Parathyroid adenoma (tissue), 2 donors: ENCODE data around the gene C1QL4.

Experiments used
- H2AFZ ChIP-seq: fragments of 300-600 bp; sonication (generic); one replicate; pipeline ENCODE4 v1.7.0; 2017; ENCODE audit warnings: antibody characterized with exemption, mild to moderate bottlenecking
- H3K27ac ChIP-seq: fragments of 300-600 bp; sonication (generic); one replicate; pipeline ENCODE4 v1.7.0; 2017
- H3K27me3 ChIP-seq: fragments of 300-600 bp; sonication (generic); one replicate; pipeline ENCODE4 v1.7.0; 2017; ENCODE audit warnings: low read length; ENCODE audit not compliant: control insufficient read depth, insufficient read depth
- H3K36me3 ChIP-seq: fragments of 300-600 bp; sonication (generic); one replicate; pipeline ENCODE4 v1.7.0; 2017; ENCODE audit warnings: low read length; ENCODE audit not compliant: control insufficient read depth, insufficient read depth
- H3K4me1 ChIP-seq: fragments of 300-600 bp; sonication (generic); one replicate; pipeline ENCODE4 v1.7.0; 2017; ENCODE audit warnings: control low read depth
- H3K4me2 ChIP-seq: fragments of 300-600 bp; sonication (generic); one replicate; pipeline ENCODE4 v1.7.0; 2017; ENCODE audit warnings: low read length
- H3K4me3 ChIP-seq: fragments of 300-600 bp; sonication (generic); one replicate; pipeline ENCODE4 v1.7.0; 2017; ENCODE audit warnings: low read depth, low read length
- H3K79me2 ChIP-seq: fragments of 300-600 bp; sonication (generic); one replicate; pipeline ENCODE4 v1.7.0; 2017; ENCODE audit warnings: control low read depth
- H3K9ac ChIP-seq: fragments of 300-600 bp; sonication (generic); one replicate; pipeline ENCODE4 v1.7.0; 2017; ENCODE audit warnings: mild to moderate bottlenecking
- H3K9me3 ChIP-seq: fragments of 300-600 bp; sonication (generic); one replicate; pipeline ENCODE4 v1.7.0; 2017; ENCODE audit warnings: low read length; ENCODE audit not compliant: control insufficient read depth
- TF ChIP-seq, protein P1 (sequence below): fragments of 300-600 bp; sonication (generic); IDR thresholded peaks from one replicate; pipeline ENCODE4 v1.7.0; 2017; ENCODE audit warnings: antibody characterized with exemption, mild to moderate bottlenecking
- donor health status: primary hyperparathyroidism.

The C1QL4 gene

DNA sequence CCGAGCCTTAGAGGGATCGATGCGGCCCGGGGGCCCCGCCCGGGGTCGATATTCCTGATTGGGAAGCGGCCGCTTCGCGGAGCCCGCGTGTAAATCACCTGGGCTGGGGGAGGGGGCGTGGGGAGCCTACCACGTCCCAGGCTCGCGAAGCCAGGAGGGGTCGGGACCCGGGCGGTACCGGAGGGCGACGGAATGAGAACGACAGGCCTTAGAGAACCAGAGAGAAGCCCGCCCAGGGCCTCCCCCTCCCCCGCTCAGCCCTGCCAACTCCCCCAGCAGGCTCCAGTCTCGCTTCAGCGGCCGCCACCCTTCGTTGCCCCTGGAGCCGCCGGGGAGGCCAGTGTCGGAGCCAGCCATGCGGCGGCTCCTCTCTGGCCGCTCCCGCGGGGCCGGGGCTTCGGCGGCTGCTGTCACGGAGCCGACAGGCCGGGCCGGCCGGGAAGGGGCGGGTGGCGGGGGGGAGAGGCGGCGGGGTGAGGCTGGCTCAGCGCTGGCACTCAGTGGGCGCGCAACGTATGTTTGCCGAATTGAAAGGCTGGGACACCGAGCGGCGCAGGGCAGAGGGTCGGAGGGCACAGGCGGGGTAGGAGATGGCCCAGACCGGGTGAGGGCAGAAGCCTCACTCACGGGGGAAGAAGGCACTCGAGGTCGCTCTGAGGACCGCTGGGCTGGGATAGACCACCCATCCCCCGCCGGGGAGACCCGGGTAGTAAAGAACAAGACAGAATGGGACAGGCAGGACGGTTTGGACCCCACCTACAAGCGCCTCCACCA, 8.2 kb upstream of the C1QL4 start:
- no peaks in the 10 kb centered on the region for H3K27me3 ChIP-seq
- no peak overlapping the region for H3K9ac ChIP-seq
- H3K36me3 ChIP-seq, result no peaks in the 10 kb centered on the region
- H3K27ac ChIP-seq, result no peak overlapping the region
- H3K9me3 ChIP-seq, result no peaks in the 10 kb centered on the region
- peak overlapping the region; percentile 73 for H3K4me2 ChIP-seq
- TF ChIP-seq, protein P1, sequence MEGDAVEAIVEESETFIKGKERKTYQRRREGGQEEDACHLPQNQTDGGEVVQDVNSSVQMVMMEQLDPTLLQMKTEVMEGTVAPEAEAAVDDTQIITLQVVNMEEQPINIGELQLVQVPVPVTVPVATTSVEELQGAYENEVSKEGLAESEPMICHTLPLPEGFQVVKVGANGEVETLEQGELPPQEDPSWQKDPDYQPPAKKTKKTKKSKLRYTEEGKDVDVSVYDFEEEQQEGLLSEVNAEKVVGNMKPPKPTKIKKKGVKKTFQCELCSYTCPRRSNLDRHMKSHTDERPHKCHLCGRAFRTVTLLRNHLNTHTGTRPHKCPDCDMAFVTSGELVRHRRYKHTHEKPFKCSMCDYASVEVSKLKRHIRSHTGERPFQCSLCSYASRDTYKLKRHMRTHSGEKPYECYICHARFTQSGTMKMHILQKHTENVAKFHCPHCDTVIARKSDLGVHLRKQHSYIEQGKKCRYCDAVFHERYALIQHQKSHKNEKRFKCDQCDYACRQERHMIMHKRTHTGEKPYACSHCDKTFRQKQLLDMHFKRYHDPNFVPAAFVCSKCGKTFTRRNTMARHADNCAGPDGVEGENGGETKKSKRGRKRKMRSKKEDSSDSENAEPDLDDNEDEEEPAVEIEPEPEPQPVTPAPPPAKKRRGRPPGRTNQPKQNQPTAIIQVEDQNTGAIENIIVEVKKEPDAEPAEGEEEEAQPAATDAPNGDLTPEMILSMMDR, result no peak
- H2AFZ ChIP-seq, result peak overlapping the region; percentile 85
- peaks cover 28% of the 10 kb centered on the region for H3K4me1 ChIP-seq
- peak overlapping the region; percentile 50 for H3K4me3 ChIP-seq
- no peaks in the 10 kb centered on the region for H3K79me2 ChIP-seq

DNA sequence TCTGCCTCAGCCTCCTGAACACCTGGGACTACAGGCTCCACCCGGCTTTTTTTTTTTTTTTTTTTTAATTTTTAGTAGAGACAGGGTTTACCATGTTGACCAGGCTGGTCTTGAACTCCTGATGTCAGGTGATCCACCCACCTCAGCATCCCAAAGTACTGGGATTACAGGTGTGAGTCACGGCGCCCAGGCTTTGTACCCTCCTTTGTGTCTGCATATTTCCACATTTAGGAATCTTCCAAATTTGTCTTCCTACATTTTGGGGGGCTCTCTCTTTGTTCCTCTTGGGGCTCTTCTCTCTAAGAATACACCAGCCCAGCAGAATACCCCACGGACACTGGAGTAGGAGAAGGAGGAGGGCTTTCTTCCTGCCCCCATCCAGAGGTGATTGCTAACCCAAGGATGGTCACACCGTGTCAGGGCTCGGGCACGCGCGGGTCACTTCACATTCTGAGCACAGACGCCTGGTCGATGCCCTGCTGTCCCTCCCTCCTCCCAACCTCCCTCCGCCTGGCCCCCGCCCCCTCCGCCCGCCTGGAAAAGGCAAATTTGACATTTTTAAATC, 7.6 kb upstream of the C1QL4 start:
- Histone ChIP-seq H3K4me3 (peak overlapping the region; percentile 50), H3K9me3 (no peaks in the 10 kb centered on the region), H3K27ac (no peak overlapping the region), H3K79me2 (no peaks in the 10 kb centered on the region), H2AFZ (peak overlapping the region; percentile 85), H3K27me3 (no peaks in the 10 kb centered on the region), H3K36me3 (no peaks in the 10 kb centered on the region), H3K4me2 (peak overlapping the region; percentile 73), H3K9ac (no peak overlapping the region), H3K4me1 (peaks cover 28% of the 10 kb centered on the region)
- TF ChIP-seq, protein P1, result no peak

DNA sequence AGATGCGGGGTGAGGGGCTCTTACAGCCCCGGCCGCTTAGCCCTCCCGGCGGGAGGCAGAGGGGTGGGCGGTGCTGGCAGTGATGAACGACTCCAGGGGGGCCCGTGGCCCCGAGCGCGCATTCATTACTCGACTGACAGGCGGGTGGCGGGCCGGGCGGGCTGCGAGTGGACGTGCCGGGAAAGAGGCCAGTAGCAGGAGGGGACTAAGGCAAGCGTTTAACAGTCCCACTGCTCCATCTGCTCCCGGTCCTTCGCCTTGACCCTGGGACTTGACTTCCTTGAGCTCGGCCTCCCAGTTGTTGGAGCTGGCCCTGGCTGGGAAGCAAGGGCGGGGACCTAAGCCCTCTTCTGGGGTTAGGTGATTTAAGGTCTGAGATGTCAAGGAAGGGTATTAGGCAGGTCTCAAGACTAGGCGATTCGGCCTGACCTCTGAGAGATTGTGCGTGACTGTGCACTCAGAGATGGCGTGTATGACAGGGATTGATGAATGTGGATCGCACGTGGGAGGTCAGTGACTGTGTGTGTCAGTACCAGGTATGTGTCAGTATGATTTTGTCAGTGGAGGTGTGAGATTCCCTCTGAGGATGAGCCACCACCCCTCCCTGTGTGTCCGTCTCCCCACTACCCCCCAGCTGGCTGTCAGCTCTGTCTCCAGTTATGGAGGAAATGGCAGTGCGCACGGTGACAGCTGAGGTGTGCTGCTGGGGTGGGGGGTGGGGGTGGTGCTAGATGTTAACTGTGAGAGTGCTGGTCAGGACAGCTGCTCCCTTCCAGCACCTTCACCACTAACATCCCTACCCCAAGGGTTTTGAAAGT, 6.1 kb upstream of the C1QL4 start:
- Histone ChIP-seq H3K4me3 (peak overlapping the region; percentile 25), H3K4me1 (peaks cover 28% of the 10 kb centered on the region), H3K27ac (no peak overlapping the region), H3K36me3 (no peaks in the 10 kb centered on the region), H2AFZ (peak overlapping the region; percentile 77), H3K27me3 (no peaks in the 10 kb centered on the region), H3K79me2 (no peaks in the 10 kb centered on the region), H3K9me3 (no peaks in the 10 kb centered on the region), H3K9ac (no peak overlapping the region), H3K4me2 (peak overlapping the region; percentile 46)
- TF ChIP-seq, protein P1, result no peak

DNA sequence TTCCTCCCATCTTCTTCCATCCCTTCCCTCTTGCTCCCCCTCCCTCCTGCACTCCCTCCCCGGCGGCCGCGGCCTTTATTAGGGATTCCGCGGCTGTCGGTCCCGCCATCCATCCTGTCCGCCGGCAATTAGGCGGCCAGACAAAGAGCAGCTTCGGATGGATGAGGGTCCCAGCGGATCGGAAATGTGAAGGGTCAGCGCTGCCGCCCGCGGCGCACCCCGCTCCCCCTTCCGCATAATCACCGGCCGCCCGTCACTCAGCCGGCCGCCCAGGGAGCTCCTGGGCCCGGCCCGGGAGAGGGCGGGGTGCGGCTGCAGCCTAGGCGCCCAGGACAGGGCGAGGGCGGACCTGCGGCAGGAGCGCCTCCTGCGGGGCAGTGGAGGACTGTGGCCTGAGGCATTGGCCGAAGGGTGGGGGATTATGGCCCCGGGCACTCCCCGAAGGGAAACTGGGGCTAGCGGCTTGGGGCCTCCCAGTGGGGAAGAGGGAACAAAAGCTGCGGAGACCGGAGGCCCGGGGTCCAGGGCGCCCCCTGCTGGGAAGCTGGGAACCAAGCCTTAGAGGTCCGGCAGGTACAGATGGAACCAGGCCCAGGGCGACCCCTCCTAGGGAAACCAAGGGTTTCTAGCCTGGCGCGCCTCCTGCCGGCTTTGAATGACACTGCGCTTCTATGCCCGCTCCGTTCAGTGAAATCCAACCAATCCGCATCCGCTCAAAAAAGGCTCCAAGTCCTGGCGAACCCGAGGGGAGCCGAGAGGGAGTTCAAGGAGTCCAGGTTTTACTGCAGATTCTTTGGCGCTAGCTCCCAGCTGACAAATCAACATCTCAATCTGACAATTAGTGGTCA, 5.3 kb upstream of the C1QL4 start:
- no peaks in the 10 kb centered on the region for H3K27me3 ChIP-seq
- H3K4me1 ChIP-seq, result peaks cover 26% of the 10 kb centered on the region
- H3K9ac ChIP-seq, result no peak overlapping the region
- peak overlapping the region; percentile 46 for H3K4me2 ChIP-seq
- H3K4me3 ChIP-seq, result peak overlapping the region; percentile 25
- H3K79me2 ChIP-seq, result no peaks in the 10 kb centered on the region
- peak overlapping the region; percentile 77 for H2AFZ ChIP-seq
- no peak overlapping the region for H3K27ac ChIP-seq
- H3K9me3 ChIP-seq, result no peaks in the 10 kb centered on the region
- TF ChIP-seq, protein P1, result peak; percentile 85
- no peaks in the 10 kb centered on the region for H3K36me3 ChIP-seq
